ENCODE measurements around the gene TIFAB. TPM values are rescaled to one million over a fixed set of nuclear protein-coding genes. Genes with fewer than 3 reads are reported as not detected.

Gene TIFAB
- total RNA-seq, 2 experiments from 2014 or later = not detected

DNA sequence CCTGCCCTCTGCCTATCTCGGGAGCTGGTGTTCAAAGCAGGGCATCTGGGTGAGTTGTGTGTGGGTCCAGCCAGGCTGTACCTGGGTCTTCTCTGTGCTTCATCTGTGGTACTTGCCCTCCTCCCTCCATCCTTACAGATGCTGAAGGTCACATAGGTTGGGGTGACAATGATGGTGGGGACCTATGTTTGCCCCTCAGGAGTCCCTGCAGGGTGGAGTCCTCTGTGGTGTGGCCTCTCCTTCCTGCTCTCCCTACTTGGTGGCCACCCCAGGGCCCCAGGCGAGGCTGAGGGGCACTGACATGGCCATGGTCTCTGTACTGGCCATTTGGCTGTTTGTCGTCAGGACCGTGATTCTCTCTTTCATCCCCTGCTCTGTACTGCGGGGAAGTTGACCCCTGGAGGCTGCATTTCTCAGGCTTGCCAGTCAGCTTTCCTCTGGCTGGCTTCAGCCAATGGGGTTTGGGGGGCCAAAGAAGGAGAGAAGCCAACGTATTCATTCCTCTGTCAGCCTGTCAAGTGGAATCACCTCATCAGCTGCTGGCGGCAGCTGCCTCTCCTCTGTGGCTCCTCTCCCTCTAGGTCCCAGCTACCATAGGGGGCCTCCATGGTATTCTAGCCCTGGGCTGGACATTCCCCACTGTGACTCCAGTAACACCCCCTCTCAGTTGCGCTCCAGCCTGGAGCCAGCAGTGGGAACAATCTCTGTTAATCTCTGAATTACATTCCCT is 9.6 kb downstream of the TIFAB start:
- Mint-ChIP-seq H3K27ac (no peak overlapping the region), H3K27me3 (peaks cover 2% of the 10 kb centered on the region), H3K36me3 (ENCODE audit: low read depth) (no peaks in the 10 kb centered on the region), H3K9me3 (no peaks in the 10 kb centered on the region), H3K4me1 (no peaks in the 10 kb centered on the region), H3K4me3 (no peak overlapping the region)
- DNase-seq = no peak
- POLR2A ChIA-PET = no interaction called here
- CTCF ChIA-PET = interaction anchor here (1.0 kb wide), 1 partner anchor 15 kb away, joined by 3 read pairs; no protein-coding TSS in a partner anchor

GRCh38 chr5:135441919-135442318 is 10.2 kb downstream of the TIFAB start:
- Mint-ChIP-seq H3K36me3 (ENCODE audit: low read depth) (no peaks in the 10 kb centered on the region), H3K4me3 (no peak overlapping the region), H3K4me1 (no peaks in the 10 kb centered on the region), H3K9me3 (no peaks in the 10 kb centered on the region), H3K27me3 (peaks cover 2% of the 10 kb centered on the region), H3K27ac (no peak overlapping the region)
- POLR2A ChIA-PET = no interaction called here
- no peak for DNase-seq
- CTCF ChIA-PET = interaction anchor here (0.6 to 1.0 kb wide), 2 partner anchors 16 to 815 kb away, joined by 3 read pairs; no protein-coding TSS in a partner anchor

DNA sequence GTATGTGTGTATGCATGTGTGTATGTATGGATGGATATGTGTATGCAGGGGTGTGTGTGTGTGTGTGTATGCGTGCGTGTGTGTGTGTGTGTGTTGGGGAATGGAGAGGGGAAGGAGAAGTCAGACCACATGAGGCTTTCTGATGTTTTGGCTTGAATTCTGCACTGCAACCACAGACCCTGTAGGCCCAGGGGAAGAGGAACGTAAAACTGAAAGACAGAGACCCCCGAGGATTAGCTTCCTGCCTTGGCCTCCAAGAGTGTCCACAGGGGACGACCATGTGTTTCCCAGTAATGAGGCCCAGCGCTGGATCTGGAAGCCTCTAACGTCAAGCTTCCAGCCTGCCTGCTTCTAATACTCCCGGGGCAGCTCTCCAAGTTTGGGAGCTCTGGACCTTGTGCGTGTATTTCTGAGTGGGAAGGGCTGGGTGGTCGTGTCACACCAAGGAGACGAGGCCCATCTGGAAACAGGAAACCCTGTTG is 10.8 kb downstream of the TIFAB start:
- Mint-ChIP-seq H3K27ac (no peak overlapping the region), H3K36me3 (ENCODE audit: low read depth) (no peaks in the 10 kb centered on the region), H3K9me3 (no peaks in the 10 kb centered on the region), H3K4me1 (no peaks in the 10 kb centered on the region), H3K27me3 (peaks cover 2% of the 10 kb centered on the region), H3K4me3 (no peak overlapping the region)
- DNase-seq = peak; percentile 1
- ChIA-PET POLR2A (no interaction called here), CTCF (interaction anchor here (0.6 to 1.0 kb wide), 3 partner anchors 16 to 815 kb away, joined by 3 to 4 read pairs (median 3); no protein-coding TSS in a partner anchor)

- ChIA-PET POLR2A (no interaction called here), CTCF (interaction anchor here (0.7 kb wide), 1 partner anchor 17 kb away, joined by 4 read pairs; no protein-coding TSS in a partner anchor)
- H3K36me3 Mint-ChIP-seq (ENCODE audit: low read depth) = no peaks in the 10 kb centered on the region
- no peak overlapping the region for H3K4me3 Mint-ChIP-seq
- no peaks in the 10 kb centered on the region for H3K9me3 Mint-ChIP-seq
- DNase-seq = no peak
- no peak overlapping the region for H3K27ac Mint-ChIP-seq
- H3K4me1 Mint-ChIP-seq = no peaks in the 10 kb centered on the region
- H3K27me3 Mint-ChIP-seq = peaks cover 4% of the 10 kb centered on the region
These were observed 11.2 kb downstream of the TIFAB start for GRCh38 chr5:135440916-135441315.

DNA sequence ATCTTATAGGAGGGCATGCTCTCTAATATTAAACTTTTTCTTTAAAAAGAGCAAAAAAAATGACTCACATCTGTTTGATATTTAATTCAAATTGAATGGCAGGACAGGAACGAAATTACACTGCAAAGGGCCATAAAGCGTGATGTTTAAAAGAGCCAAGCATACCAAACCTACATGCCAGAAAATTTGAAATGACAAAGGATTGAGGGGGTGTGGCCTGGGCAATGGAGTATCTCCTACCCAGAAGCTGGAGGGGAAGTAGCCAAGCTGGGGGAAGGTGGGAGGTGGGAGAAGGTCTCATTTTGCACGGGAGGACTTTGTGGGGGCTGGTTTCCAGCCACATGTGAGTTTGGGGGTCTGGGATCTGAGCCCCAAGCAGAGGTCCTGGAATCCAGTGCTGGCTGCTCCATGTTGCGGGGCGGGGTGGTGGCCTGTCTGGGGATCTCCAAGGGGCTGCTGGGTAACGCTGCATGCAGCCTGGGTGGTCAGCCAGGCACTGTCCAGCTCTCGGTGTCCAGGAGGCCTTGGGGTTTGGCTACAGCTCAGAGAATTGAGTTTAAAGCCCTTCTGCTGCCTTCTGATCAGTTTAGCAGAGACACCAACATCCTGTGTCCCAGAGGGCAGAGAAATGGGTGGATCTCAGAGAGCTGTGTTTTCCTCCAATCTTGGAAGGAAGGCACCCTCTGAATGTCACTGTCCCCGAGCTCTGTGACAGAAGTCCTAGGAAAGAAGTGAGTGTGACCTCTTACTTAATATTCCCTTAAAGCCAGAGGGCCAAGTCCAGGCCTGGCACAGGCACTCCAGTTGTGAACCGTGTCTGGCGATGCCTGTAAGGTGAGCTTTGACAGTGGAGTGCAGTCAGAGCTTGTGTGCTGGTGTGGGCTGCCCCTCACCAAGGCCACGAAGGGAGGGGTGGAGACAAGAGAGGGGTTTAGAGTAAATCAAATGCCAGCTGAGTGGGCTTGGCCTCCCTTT is 12.6 kb downstream of the TIFAB start:
- Mint-ChIP-seq H3K27me3 (peaks cover 4% of the 10 kb centered on the region), H3K27ac (no peak overlapping the region), H3K36me3 (ENCODE audit: low read depth) (no peaks in the 10 kb centered on the region), H3K9me3 (no peaks in the 10 kb centered on the region), H3K4me1 (no peaks in the 10 kb centered on the region), H3K4me3 (no peak overlapping the region)
- CTCF ChIA-PET = interaction anchor here (0.5 to 1.4 kb wide), 5 partner anchors 13 to 112 kb away, joined by 3 to 4 read pairs (median 3); no protein-coding TSS in a partner anchor
- POLR2A ChIA-PET = no interaction called here
- peak; percentile 3 for DNase-seq

DNA sequence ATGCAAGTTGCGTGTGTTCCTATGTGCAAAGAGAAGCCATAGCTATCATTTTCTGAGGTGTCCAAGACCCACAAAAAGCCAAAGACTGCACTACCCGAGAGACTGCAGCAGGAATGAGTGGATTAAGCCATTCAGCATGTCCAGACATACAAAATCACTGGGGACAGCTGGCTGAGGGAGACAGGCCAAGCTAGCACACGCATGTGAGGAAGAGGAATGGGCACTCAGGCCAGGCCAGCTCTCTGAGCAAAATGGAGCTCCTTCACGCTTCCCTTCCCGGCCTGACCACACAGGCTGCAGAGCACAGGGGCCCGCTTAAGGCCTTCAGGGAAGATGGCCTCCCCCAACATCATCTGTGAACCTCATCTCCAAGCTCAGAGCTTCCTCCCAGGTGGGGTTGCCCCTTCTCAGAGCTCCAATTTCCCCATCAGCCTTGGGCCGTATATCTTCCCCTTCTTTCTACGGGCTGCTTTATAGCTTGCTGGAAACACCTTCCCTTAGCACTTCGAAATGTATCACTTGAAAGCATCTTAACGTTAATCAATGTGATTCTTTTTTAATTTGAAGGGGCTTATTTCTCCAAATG is 13.4 kb downstream of the TIFAB start:
- peak; percentile 1 for DNase-seq
- Mint-ChIP-seq H3K36me3 (ENCODE audit: low read depth) (no peaks in the 10 kb centered on the region), H3K9me3 (no peaks in the 10 kb centered on the region)

DNA sequence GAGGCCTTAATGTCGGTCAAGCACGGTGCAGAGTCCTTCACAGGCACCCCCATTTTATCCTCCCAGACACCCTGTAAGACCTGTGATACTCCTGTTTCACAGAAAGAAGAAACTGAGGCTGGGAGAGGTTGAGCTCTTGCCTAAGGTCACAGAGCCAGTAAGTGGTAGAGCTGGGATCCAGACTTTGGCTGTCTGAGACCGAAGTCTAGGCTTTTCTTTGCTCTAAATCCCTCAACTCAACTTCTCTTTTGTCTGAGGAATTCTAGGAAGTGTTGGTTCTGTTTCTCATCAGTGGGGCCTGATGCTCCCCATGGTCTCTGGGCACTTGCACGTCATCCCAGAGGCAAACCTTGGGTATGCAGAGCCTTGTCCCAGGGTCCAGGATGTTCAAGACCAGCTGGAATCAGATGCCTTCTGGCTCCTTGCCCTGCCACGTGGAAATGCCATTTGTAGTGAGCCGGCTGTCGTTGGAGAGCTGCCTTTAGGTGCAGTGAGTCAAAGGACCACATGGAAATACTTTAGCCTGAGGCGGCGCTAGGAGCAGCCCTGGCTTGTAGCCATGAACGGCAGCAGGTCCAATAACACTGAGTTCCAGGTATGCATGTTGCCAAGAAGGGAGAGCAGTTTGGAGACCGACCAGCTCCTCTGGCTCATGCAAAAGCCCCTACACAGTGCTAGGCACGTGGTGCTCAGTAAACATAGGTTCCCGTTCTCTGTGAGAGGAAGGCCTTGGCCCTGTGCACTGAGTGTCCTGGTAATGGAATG is 14.2 kb downstream of the TIFAB start:
- DNase-seq = no peak
- CTCF ChIA-PET = interaction anchor here (1.1 to 1.4 kb wide), 5 partner anchors 12 to 113 kb away, joined by 3 to 4 read pairs (median 3); no protein-coding TSS in a partner anchor
- H3K4me1 Mint-ChIP-seq = no peaks in the 10 kb centered on the region
- H3K4me3 Mint-ChIP-seq = no peak overlapping the region
- H3K9me3 Mint-ChIP-seq = no peaks in the 10 kb centered on the region
- POLR2A ChIA-PET = no interaction called here
- no peak overlapping the region for H3K27ac Mint-ChIP-seq
- H3K27me3 Mint-ChIP-seq = peaks cover 6% of the 10 kb centered on the region
- H3K36me3 Mint-ChIP-seq (ENCODE audit: low read depth) = no peaks in the 10 kb centered on the region

More for the DNA sequence above, 13.4 kb downstream of the TIFAB start:
- POLR2A ChIA-PET = no interaction called here
- Mint-ChIP-seq H3K27me3 (peaks cover 4% of the 10 kb centered on the region), H3K4me1 (no peaks in the 10 kb centered on the region), H3K27ac (no peak overlapping the region), H3K4me3 (no peak overlapping the region)
- CTCF ChIA-PET = interaction anchor here (1.2 to 1.4 kb wide), 4 partner anchors 13 to 113 kb away, joined by 3 to 4 read pairs (median 4); no protein-coding TSS in a partner anchor

DNA sequence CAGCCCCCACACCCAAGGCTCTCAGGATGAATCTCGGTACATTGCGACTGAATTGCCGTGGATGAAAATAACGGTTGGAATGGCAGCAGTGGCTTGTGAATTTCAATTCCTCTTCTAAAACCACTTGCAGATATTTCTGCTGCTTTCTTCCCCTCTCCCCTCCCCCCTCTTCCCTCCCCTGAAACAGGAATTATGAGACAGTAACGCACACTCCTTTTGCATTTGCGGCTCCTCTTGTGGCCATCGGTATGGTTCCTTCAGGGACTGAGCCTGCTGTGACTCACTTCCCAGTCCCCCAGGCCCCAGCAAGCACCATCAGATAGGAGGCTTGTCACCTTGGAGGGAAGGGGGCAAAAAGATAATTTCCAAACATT is 14.7 kb downstream of the TIFAB start:
- CTCF ChIA-PET = interaction anchor here (1.1 kb wide), 1 partner anchor 12 kb away, joined by 3 read pairs; no protein-coding TSS in a partner anchor
- Mint-ChIP-seq H3K27ac (no peak overlapping the region), H3K4me3 (no peak overlapping the region), H3K27me3 (peaks cover 6% of the 10 kb centered on the region), H3K9me3 (no peaks in the 10 kb centered on the region), H3K36me3 (ENCODE audit: low read depth) (no peaks in the 10 kb centered on the region), H3K4me1 (no peaks in the 10 kb centered on the region)
- no peak for DNase-seq
- POLR2A ChIA-PET = no interaction called here

DNA sequence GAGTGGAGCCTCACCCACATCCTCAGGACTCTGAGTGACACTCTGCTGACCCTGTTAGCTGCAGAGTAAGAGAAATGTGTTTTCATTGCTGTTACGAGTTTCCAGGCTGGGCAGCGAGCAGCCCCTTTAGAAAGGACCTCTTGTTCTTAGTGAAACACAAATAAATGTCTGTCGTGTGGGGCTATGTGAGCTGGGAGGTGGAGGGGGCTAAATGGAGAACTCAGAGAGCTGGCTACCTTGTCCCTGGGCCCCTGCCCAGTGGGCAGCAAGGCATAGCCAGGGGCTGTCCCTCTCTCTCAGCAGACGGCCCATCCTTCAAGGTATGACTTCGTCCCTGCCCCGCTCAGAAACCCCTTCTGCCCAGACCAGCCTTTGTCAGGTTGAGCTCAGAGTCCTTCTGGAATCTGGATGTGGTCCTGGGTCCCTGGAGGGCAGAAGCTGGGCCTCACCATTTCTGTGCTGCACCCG is 15.2 kb downstream of the TIFAB start:
- Mint-ChIP-seq H3K4me1 (no peaks in the 10 kb centered on the region), H3K9me3 (no peaks in the 10 kb centered on the region), H3K27me3 (peaks cover 6% of the 10 kb centered on the region), H3K36me3 (ENCODE audit: low read depth) (no peaks in the 10 kb centered on the region), H3K27ac (no peak overlapping the region), H3K4me3 (no peak overlapping the region)
- DNase-seq = no peak
- ChIA-PET CTCF (interaction anchor here (1.1 to 1.4 kb wide), 2 partner anchors 11 to 25 kb away, joined by 3 read pairs; no protein-coding TSS in a partner anchor), POLR2A (no interaction called here)

GRCh38 chr5:135435467-135436330 is 16.5 kb downstream of the TIFAB start:
- Mint-ChIP-seq H3K4me1 (no peaks in the 10 kb centered on the region), H3K9me3 (no peaks in the 10 kb centered on the region), H3K27me3 (peaks cover 9% of the 10 kb centered on the region), H3K4me3 (no peak overlapping the region), H3K36me3 (ENCODE audit: low read depth) (no peaks in the 10 kb centered on the region), H3K27ac (no peak overlapping the region)
- CTCF ChIA-PET = interaction anchor here (1.4 to 2.9 kb wide), 3 partner anchors 10 to 27 kb away, joined by 3 to 11 read pairs (median 5); no protein-coding TSS in a partner anchor
- POLR2A ChIA-PET = no interaction called here
- DNase-seq = no peak
